ENCODE measurements around the gene MISP3. TPM values are rescaled to one million over a fixed set of nuclear protein-coding genes. Genes with fewer than 3 reads are reported as not detected.

The MISP3 gene
- total and polyA plus RNA-seq, 2 experiments from 2014 or later = 1.9 to 2.4 TPM

Other genes starting within 250 kb of the MISP3 start
- gene NANOS3, start 195.7 kb upstream of the MISP3 start, total RNA-seq (2014; rRNA removed; shearing (Covaris generic)) = not detected in 2 replicates
- not detected in 2 replicates for gene NANOS3, start 195.7 kb upstream of the MISP3 start, polyA plus RNA-seq (2016; fragmentation: Nextera tagmentation; extraction: Ambion mirVana)
- 3.7 and 4.0 TPM in 2 replicates for gene BRME1, start 166.7 kb upstream of the MISP3 start, total RNA-seq (2014; rRNA removed; shearing (Covaris generic))
- gene BRME1, start 166.7 kb upstream of the MISP3 start, polyA plus RNA-seq (2016; fragmentation: Nextera tagmentation; extraction: Ambion mirVana) = 3.9 and 4.7 TPM in 2 replicates
- 27.3 and 39.7 TPM in 2 replicates for gene CC2D1A, start 166.6 kb upstream of the MISP3 start, total RNA-seq (2014; rRNA removed; shearing (Covaris generic))
- gene CC2D1A, start 166.6 kb upstream of the MISP3 start, polyA plus RNA-seq (2016; fragmentation: Nextera tagmentation; extraction: Ambion mirVana) = 21.7 and 23.1 TPM in 2 replicates
- 0.24 TPM in 1 of 2 replicates, not detected in the other for gene PODNL1, start 134.4 kb upstream of the MISP3 start, total RNA-seq (2014; rRNA removed; shearing (Covaris generic))
- gene PODNL1, start 134.4 kb upstream of the MISP3 start, polyA plus RNA-seq (2016; fragmentation: Nextera tagmentation; extraction: Ambion mirVana) = 1.3 TPM in 1 of 2 replicates, not detected in the other
- gene DCAF15, start 120.3 kb upstream of the MISP3 start, total RNA-seq (2014; rRNA removed; shearing (Covaris generic)) = 74.8 and 81.3 TPM in 2 replicates
- gene DCAF15, start 120.3 kb upstream of the MISP3 start, polyA plus RNA-seq (2016; fragmentation: Nextera tagmentation; extraction: Ambion mirVana) = 39.5 and 41.6 TPM in 2 replicates
- gene RFX1, start 66.5 kb upstream of the MISP3 start, total RNA-seq (2014; rRNA removed; shearing (Covaris generic)) = 10.1 and 11.8 TPM in 2 replicates
- 8.9 and 9.4 TPM in 2 replicates for gene RFX1, start 66.5 kb upstream of the MISP3 start, polyA plus RNA-seq (2016; fragmentation: Nextera tagmentation; extraction: Ambion mirVana)
- gene RLN3, start 44.6 kb upstream of the MISP3 start, total RNA-seq (2014; rRNA removed; shearing (Covaris generic)) = not detected in 2 replicates
- not detected in 2 replicates for gene RLN3, start 44.6 kb upstream of the MISP3 start, polyA plus RNA-seq (2016; fragmentation: Nextera tagmentation; extraction: Ambion mirVana)
- 11.4 and 12.8 TPM in 2 replicates for gene IL27RA, start 41.0 kb upstream of the MISP3 start, total RNA-seq (2014; rRNA removed; shearing (Covaris generic))
- gene IL27RA, start 41.0 kb upstream of the MISP3 start, polyA plus RNA-seq (2016; fragmentation: Nextera tagmentation; extraction: Ambion mirVana) = 7.7 and 8.3 TPM in 2 replicates
- 40.2 and 45.8 TPM in 2 replicates for gene PALM3, start 10.7 kb upstream of the MISP3 start, total RNA-seq (2014; rRNA removed; shearing (Covaris generic))
- 16.6 and 19.6 TPM in 2 replicates for gene PALM3, start 10.7 kb upstream of the MISP3 start, polyA plus RNA-seq (2016; fragmentation: Nextera tagmentation; extraction: Ambion mirVana)
- not detected in 2 replicates for gene C19orf67, start 13.0 kb downstream of the MISP3 start, total RNA-seq (2014; rRNA removed; shearing (Covaris generic))
- 0.40 TPM in 1 of 2 replicates, not detected in the other for gene C19orf67, start 13.0 kb downstream of the MISP3 start, polyA plus RNA-seq (2016; fragmentation: Nextera tagmentation; extraction: Ambion mirVana)
- 67.1 and 69.0 TPM in 2 replicates for gene SAMD1, start 18.0 kb downstream of the MISP3 start, total RNA-seq (2014; rRNA removed; shearing (Covaris generic))
- gene SAMD1, start 18.0 kb downstream of the MISP3 start, polyA plus RNA-seq (2016; fragmentation: Nextera tagmentation; extraction: Ambion mirVana) = 32.2 and 38.1 TPM in 2 replicates
- 25.7 and 31.3 TPM in 2 replicates for gene PRKACA, start 45.0 kb downstream of the MISP3 start, total RNA-seq (2014; rRNA removed; shearing (Covaris generic))
- gene PRKACA, start 45.0 kb downstream of the MISP3 start, polyA plus RNA-seq (2016; fragmentation: Nextera tagmentation; extraction: Ambion mirVana) = 12.3 and 13.0 TPM in 2 replicates
- 33.3 and 37.1 TPM in 2 replicates for gene ASF1B, start 63.8 kb downstream of the MISP3 start, total RNA-seq (2014; rRNA removed; shearing (Covaris generic))
- 33.8 and 36.9 TPM in 2 replicates for gene ASF1B, start 63.8 kb downstream of the MISP3 start, polyA plus RNA-seq (2016; fragmentation: Nextera tagmentation; extraction: Ambion mirVana)
- 84.0 and 100 TPM in 2 replicates for gene ADGRL1, start 133.4 kb downstream of the MISP3 start, total RNA-seq (2014; rRNA removed; shearing (Covaris generic))
- gene ADGRL1, start 133.4 kb downstream of the MISP3 start, polyA plus RNA-seq (2016; fragmentation: Nextera tagmentation; extraction: Ambion mirVana) = 20.6 and 21.8 TPM in 2 replicates

All from GM23338 (cell line).